HEK293 (cell line): ENCODE measurements around the gene TADA3.

Source experiments
- BCL11B ChIP-seq: fragments of 450-650 bp; formaldehyde crosslinking; IDR thresholded peaks from 2 replicates; pipeline ENCODE4 v1.5.1; 2016; ENCODE audit warnings: low read depth, missing biosample characterization, missing genetic modification characterization
- TF ChIP-seq, protein P1 (sequence below): fragments of 450-650 bp; formaldehyde crosslinking; IDR thresholded peaks from 2 replicates; pipeline ENCODE4 v1.5.1; 2016; ENCODE audit warnings: missing biosample characterization, missing genetic modification characterization
- TF ChIP-seq, protein P2 (sequence below): fragments of 450-650 bp; formaldehyde crosslinking; IDR thresholded peaks from 2 replicates; pipeline ENCODE4 v1.5.1; 2017; ENCODE audit warnings: missing biosample characterization, missing genetic modification characterization

DNA sequence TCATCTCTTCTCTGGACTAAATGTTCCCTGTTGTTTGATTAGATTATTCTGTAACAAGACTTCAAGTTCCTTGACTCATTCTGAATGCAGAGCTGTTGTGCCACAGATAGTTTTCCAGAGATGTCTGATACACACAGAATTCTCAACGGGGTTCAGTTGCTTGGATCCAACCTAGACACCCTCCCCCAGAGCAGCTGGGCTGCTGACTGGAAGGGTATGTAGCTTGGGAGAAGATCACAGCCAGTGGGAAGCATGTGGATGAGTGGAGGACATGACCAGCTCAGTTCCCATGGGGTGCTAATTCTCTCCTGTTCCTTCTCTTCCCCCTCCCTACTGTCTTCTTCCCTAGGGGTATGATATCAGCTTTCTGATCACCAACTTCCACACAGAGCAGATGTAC is 11.2 kb upstream of the TADA3 start:
- TF ChIP-seq, protein P1, sequence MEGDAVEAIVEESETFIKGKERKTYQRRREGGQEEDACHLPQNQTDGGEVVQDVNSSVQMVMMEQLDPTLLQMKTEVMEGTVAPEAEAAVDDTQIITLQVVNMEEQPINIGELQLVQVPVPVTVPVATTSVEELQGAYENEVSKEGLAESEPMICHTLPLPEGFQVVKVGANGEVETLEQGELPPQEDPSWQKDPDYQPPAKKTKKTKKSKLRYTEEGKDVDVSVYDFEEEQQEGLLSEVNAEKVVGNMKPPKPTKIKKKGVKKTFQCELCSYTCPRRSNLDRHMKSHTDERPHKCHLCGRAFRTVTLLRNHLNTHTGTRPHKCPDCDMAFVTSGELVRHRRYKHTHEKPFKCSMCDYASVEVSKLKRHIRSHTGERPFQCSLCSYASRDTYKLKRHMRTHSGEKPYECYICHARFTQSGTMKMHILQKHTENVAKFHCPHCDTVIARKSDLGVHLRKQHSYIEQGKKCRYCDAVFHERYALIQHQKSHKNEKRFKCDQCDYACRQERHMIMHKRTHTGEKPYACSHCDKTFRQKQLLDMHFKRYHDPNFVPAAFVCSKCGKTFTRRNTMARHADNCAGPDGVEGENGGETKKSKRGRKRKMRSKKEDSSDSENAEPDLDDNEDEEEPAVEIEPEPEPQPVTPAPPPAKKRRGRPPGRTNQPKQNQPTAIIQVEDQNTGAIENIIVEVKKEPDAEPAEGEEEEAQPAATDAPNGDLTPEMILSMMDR (tag by site-specific recombination): no peak
- TF ChIP-seq, protein P2, sequence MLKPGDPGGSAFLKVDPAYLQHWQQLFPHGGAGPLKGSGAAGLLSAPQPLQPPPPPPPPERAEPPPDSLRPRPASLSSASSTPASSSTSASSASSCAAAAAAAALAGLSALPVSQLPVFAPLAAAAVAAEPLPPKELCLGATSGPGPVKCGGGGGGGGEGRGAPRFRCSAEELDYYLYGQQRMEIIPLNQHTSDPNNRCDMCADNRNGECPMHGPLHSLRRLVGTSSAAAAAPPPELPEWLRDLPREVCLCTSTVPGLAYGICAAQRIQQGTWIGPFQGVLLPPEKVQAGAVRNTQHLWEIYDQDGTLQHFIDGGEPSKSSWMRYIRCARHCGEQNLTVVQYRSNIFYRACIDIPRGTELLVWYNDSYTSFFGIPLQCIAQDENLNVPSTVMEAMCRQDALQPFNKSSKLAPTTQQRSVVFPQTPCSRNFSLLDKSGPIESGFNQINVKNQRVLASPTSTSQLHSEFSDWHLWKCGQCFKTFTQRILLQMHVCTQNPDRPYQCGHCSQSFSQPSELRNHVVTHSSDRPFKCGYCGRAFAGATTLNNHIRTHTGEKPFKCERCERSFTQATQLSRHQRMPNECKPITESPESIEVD (tag by site-specific recombination): no peak
- TF ChIP-seq BCL11B (tag by site-specific recombination): no peak
